Measurements from ENCODE around the gene FAM53A.

FAM53A gene

DNA sequence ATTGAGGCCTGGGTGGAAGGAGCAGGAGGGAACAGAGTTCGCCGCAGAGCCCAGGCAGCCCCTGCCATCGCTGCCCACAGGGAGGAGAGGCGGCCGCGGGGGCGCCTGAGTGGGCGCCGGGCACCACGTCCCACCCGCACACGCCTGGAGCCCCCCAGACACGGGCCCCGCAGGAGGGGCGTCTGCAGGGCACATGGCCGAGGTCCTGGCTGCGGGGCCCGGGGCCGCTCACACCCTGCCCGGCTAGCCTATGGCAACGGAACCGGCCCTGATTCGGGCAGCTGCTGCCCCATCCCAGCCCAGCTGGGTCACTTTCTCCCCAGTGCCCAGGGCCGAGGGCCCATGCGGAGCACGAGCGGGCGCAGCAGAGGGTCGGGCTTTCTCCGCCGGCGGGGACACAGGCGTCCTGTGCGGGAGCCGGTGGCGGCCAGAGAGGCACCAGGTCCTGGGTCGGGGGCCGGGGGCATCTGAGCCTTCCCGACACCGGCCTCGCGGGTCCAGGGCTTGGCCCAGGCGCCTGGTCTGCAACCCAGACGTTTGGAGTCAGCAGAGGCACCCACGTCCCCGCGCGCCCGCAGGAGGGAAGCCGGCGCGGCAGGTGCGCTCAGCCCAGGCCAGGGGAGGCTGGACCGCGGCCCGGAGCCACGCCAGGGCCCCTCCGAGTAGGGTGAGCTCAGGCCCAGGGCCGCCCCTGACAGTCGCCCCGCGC is 91.2 kb downstream of the FAM53A start:
- H3K36me3 ChIP-seq (ENCODE audit: insufficient read depth, low read length) = no peaks in the 10 kb centered on the region
- no peak for DNase-seq (ENCODE audit: low read depth, low spot score)
- no peak overlapping the region for H3K9ac ChIP-seq (ENCODE audit: insufficient read length)
- peaks cover 3% of the 10 kb centered on the region; the same call in 1 of the 2 replicates for H3K9me3 ChIP-seq (ENCODE audit: low read depth, low read length)
- no peak for TF ChIP-seq EZH2 (IDR thresholded peaks at IDR 0.05)
- TF ChIP-seq POLR2AphosphoS5 (IDR thresholded peaks at IDR 0.05; ENCODE audit: borderline replicate concordance, low read depth, low read length) = no peak
- no peak for TF ChIP-seq FOXP2 (optimal IDR thresholded peaks at IDR 0.05; ENCODE audit: control extremely low read depth, extremely low read length, insufficient read depth)
- H3K4me3 ChIP-seq = no peak overlapping the region
- no peak overlapping the region for H3K27ac ChIP-seq

DNA sequence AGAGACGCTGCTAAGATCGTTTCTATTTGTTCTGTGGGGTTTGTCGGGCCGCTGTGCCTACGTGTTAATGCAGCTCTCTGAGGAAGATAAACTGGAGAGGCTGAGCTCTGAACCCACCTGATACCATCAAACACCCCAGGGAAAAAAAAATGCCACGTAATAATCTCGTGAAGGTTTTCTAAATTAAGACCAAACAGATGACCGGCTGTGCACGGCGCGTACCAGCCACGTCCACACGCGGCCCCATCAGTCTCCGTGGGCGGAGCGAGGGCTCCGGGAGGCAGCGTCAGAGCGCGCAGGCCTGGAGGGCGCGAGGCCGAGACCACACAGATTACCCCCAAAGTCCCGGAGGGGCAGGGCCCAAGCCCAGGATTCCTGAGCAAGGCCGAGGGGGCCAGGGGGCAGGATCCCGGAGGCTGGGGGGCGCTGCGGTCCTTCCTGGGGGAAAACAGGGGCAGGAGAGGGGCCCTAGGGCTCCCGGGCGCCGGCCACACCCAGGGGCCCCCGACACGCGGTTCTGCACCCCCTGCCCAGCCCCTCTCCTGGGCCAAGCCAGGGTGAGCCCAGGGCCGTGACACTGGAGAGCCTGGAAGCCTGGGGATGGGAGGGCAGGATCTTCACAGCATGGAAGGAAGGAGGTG is 91.9 kb downstream of the FAM53A start:
- H3K36me3 ChIP-seq (ENCODE audit: insufficient read depth, low read length) = no peaks in the 10 kb centered on the region
- H3K9ac ChIP-seq (ENCODE audit: insufficient read length) = no peak overlapping the region
- no peak for TF ChIP-seq EZH2 (IDR thresholded peaks at IDR 0.05)
- TF ChIP-seq FOXP2 (optimal IDR thresholded peaks at IDR 0.05; ENCODE audit: control extremely low read depth, extremely low read length, insufficient read depth) = no peak
- TF ChIP-seq POLR2AphosphoS5 (IDR thresholded peaks at IDR 0.05; ENCODE audit: borderline replicate concordance, low read depth, low read length) = no peak
- H3K4me3 ChIP-seq = no peak overlapping the region
- peaks cover 3% of the 10 kb centered on the region; the same call in 1 of the 2 replicates for H3K9me3 ChIP-seq (ENCODE audit: low read depth, low read length)
- DNase-seq (ENCODE audit: low read depth, low spot score) = no peak
- no peak overlapping the region for H3K27ac ChIP-seq

DNA sequence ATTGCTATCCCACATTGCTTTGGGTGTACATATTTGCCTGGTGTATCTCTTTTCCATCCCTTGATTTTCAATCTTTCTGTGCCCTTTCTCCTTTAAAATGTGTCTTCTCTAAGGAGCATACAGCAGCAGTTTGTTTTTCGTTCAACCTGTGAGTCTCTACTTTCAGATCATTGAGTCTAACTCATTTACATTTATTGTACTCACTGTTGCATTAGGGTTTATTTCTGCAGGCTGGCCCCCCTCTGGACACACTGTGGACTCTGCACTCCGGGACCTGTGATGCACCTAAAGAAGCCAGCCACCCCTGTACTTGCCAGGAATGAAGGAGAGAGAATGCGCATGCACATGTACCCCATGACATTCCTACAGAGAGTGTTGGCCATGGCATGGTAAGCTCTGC is 93.0 kb downstream of the FAM53A start:
- no peak for TF ChIP-seq EZH2 (IDR thresholded peaks at IDR 0.05)
- TF ChIP-seq POLR2AphosphoS5 (IDR thresholded peaks at IDR 0.05; ENCODE audit: borderline replicate concordance, low read depth, low read length) = no peak
- no peak for TF ChIP-seq FOXP2 (optimal IDR thresholded peaks at IDR 0.05; ENCODE audit: control extremely low read depth, extremely low read length, insufficient read depth)
- Histone ChIP-seq H3K4me3 (no peak overlapping the region), H3K9ac (ENCODE audit: insufficient read length) (no peak overlapping the region), H3K36me3 (ENCODE audit: insufficient read depth, low read length) (no peaks in the 10 kb centered on the region), H3K9me3 (ENCODE audit: low read depth, low read length) (peaks cover 3% of the 10 kb centered on the region; the same call in 1 of the 2 replicates), H3K27ac (no peak overlapping the region)
- no peak for DNase-seq (ENCODE audit: low read depth, low spot score)

DNA sequence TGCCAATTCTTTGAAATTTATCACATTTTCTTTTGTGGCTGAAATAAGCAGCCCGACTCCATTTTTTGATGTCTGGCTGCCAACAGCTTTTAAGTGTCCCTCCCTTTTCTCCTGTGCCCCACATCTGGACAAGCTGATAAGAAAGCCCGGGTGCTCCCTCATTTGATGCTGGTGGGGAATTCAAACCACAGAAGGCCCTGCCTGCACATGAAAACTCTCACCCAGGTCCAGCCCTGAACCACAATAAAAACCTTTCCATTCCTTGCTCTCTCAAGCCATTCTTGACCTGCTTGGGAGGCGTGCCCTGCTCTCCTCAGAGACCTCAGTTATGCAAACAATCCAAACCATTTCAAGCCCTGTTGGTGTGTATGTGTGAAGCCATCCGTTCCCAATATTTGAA is 93.9 kb downstream of the FAM53A start:
- Histone ChIP-seq H3K27ac (no peak overlapping the region), H3K9ac (ENCODE audit: insufficient read length) (no peak overlapping the region), H3K4me3 (no peak overlapping the region), H3K36me3 (ENCODE audit: insufficient read depth, low read length) (no peaks in the 10 kb centered on the region), H3K9me3 (ENCODE audit: low read depth, low read length) (peaks cover 3% of the 10 kb centered on the region; the same call in 1 of the 2 replicates)
- TF ChIP-seq FOXP2 (optimal IDR thresholded peaks at IDR 0.05; ENCODE audit: control extremely low read depth, extremely low read length, insufficient read depth) (no peak), EZH2 (IDR thresholded peaks at IDR 0.05) (no peak), POLR2AphosphoS5 (IDR thresholded peaks at IDR 0.05; ENCODE audit: borderline replicate concordance, low read depth, low read length) (no peak)
- DNase-seq (ENCODE audit: low read depth, low spot score) = no peak

Measured in SK-N-MC (cell line).